ENCODE measurements around the gene ANKRD29. TPM values are rescaled to one million over a fixed set of nuclear protein-coding genes. Genes with fewer than 3 reads are reported as not detected.

Gene ANKRD29
- total RNA-seq, 1 experiment from 2014 or later, result 4.3 TPM

GRCh38 chr18:23585897-23586248 is 76.8 kb downstream of the ANKRD29 start:
- H3F3A ChIP-seq (ENCODE audit: insufficient read depth, low read depth), result peaks cover 17% of the 10 kb centered on the region
- intact Hi-C loops (cut with micrococcal nuclease; ENCODE audit: unreplicated experiment), result loop anchor here (2.0 to 5.0 kb wide), 2 partner anchors 69 to 117 kb away; no protein-coding TSS in a partner anchor
- BruUV-seq (replicated peaks), result no TSS peak
- peaks cover 19% of the 10 kb centered on the region for H3K4me1 ChIP-seq (replicated peaks; ENCODE audit: insufficient read depth)
- H3K27ac ChIP-seq, result peak overlapping the region; percentile 97
- H4K20me1 ChIP-seq (ENCODE audit: insufficient read depth), result no peaks in the 10 kb centered on the region
- H2AFZ ChIP-seq, result peak overlapping the region; percentile 71
- no peaks in the 10 kb centered on the region for H3K9me3 ChIP-seq (ENCODE audit: insufficient read depth, low read depth)
- no peaks in the 10 kb centered on the region for H3K9me2 ChIP-seq (ENCODE audit: insufficient read depth)
- H3K27me3 ChIP-seq (ENCODE audit: insufficient read depth, low read depth), result no peaks in the 10 kb centered on the region
- CTCF ChIA-PET, result no interaction called here
- POLR2A ChIA-PET (ENCODE audit: unreplicated experiment), result interaction anchor here (0.6 to 0.7 kb wide), 2 partner anchors 237 to 494 kb away, joined by 5 to 14 read pairs; no protein-coding TSS in a partner anchor
- TF ChIP-seq, protein P1, sequence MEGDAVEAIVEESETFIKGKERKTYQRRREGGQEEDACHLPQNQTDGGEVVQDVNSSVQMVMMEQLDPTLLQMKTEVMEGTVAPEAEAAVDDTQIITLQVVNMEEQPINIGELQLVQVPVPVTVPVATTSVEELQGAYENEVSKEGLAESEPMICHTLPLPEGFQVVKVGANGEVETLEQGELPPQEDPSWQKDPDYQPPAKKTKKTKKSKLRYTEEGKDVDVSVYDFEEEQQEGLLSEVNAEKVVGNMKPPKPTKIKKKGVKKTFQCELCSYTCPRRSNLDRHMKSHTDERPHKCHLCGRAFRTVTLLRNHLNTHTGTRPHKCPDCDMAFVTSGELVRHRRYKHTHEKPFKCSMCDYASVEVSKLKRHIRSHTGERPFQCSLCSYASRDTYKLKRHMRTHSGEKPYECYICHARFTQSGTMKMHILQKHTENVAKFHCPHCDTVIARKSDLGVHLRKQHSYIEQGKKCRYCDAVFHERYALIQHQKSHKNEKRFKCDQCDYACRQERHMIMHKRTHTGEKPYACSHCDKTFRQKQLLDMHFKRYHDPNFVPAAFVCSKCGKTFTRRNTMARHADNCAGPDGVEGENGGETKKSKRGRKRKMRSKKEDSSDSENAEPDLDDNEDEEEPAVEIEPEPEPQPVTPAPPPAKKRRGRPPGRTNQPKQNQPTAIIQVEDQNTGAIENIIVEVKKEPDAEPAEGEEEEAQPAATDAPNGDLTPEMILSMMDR (conservative IDR thresholded peaks at IDR 0.05), result no peak
- no peak for TF ChIP-seq EZH2 (IDR thresholded peaks at IDR 0.05; ENCODE audit: low read depth)
- peak overlapping the region; percentile 82 for H3K4me3 ChIP-seq
- H3K79me2 ChIP-seq (ENCODE audit: low read depth), result peaks cover 40% of the 10 kb centered on the region
- peak overlapping the region; percentile 77 for H3K4me2 ChIP-seq
- DNase-seq, result no peak
- H3K36me3 ChIP-seq (ENCODE audit: low read depth), result no peaks in the 10 kb centered on the region

DNA sequence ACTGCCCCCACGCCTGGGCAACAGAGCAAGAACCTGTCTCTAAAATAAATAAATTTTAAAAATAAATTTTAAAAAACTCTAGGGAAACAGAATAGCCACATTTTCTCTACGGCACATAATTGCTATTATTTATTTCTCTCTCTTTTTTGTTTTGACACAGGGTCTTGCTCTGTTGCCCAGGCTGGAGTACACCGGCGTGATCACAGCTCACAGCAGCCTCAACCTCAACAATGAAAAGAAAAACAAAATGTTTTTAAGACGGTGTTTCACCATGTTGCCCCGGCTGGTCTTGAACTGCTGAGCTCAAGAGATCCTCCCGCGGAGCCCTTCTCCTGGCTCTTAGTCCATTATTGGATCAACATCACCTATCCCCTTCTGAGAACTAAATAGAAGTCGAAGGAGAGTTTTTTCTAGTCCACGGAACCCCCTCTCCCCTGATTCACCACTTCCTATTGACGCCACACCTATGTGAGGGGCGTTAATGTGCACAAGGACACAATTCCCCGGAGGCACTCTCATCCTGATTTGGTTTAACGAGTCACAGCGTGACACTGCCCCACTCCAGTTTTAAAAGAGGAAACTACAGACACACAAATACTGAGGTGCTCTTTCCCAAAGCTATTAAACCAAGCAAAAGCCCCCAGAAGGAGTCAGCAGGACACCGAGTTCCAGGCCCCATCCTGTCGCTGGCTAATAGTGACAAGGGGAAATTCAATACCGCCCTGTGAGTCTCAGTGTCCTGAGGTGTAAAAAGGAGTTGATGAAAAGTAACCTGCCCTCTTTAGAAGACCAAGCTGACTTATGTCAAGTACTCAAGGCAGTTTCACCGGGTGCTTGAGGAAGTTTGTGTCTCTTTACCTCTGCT is 77.5 kb downstream of the ANKRD29 start:
- Histone ChIP-seq H3K79me2 (ENCODE audit: low read depth) (peaks cover 46% of the 10 kb centered on the region), H3K4me2 (peak overlapping the region; percentile 77), H3K9me2 (ENCODE audit: insufficient read depth) (no peaks in the 10 kb centered on the region), H3K4me3 (peak overlapping the region; percentile 82), H3K9me3 (ENCODE audit: insufficient read depth, low read depth) (no peaks in the 10 kb centered on the region), H3K4me1 (replicated peaks; ENCODE audit: insufficient read depth) (peaks cover 19% of the 10 kb centered on the region), H3K27ac (peak overlapping the region; percentile 97), H4K20me1 (ENCODE audit: insufficient read depth) (no peaks in the 10 kb centered on the region), H3K27me3 (ENCODE audit: insufficient read depth, low read depth) (no peaks in the 10 kb centered on the region), H3K36me3 (ENCODE audit: low read depth) (no peaks in the 10 kb centered on the region), H2AFZ (peak overlapping the region; percentile 71; the same call in 1 of the 2 replicates), H3F3A (ENCODE audit: insufficient read depth, low read depth) (peaks cover 17% of the 10 kb centered on the region)
- DNase-seq, result peak; percentile 35 to 70
- BruUV-seq (replicated peaks), result TSS peak; percentile 91
- CTCF ChIA-PET, result no interaction called here
- intact Hi-C loops (cut with micrococcal nuclease; ENCODE audit: unreplicated experiment), result loop anchor here (5.0 kb wide), 1 partner anchor 68 kb away; no protein-coding TSS in a partner anchor
- TF ChIP-seq, protein P1 (conservative IDR thresholded peaks at IDR 0.05), result no peak
- TF ChIP-seq EZH2 (IDR thresholded peaks at IDR 0.05; ENCODE audit: low read depth), result no peak
- POLR2A ChIA-PET (ENCODE audit: unreplicated experiment), result interaction anchor here (0.6 to 0.7 kb wide), 3 partner anchors 34 to 237 kb away, joined by 3 to 5 read pairs (median 5); no protein-coding TSS in a partner anchor

GRCh38 chr18:23584019-23584983 is 78.4 kb downstream of the ANKRD29 start:
- Histone ChIP-seq H3K9me3 (ENCODE audit: insufficient read depth, low read depth) (no peaks in the 10 kb centered on the region), H3K4me3 (peak overlapping the region; percentile 82; the same call in 1 of the 2 replicates), H3K36me3 (ENCODE audit: low read depth) (no peaks in the 10 kb centered on the region), H3K4me1 (replicated peaks; ENCODE audit: insufficient read depth) (peaks cover 19% of the 10 kb centered on the region), H3F3A (ENCODE audit: insufficient read depth, low read depth) (peaks cover 17% of the 10 kb centered on the region), H3K27me3 (ENCODE audit: insufficient read depth, low read depth) (no peaks in the 10 kb centered on the region), H4K20me1 (ENCODE audit: insufficient read depth) (no peaks in the 10 kb centered on the region), H3K9me2 (ENCODE audit: insufficient read depth) (no peaks in the 10 kb centered on the region), H3K79me2 (ENCODE audit: low read depth) (peaks cover 52% of the 10 kb centered on the region), H3K4me2 (peak overlapping the region; percentile 77), H3K27ac (peak overlapping the region; percentile 97), H2AFZ (no peak overlapping the region)
- intact Hi-C loops (cut with micrococcal nuclease; ENCODE audit: unreplicated experiment), result no loop called here
- ChIA-PET CTCF (no interaction called here), POLR2A (ENCODE audit: unreplicated experiment) (interaction anchor here (0.6 kb wide), 1 partner anchor 33 kb away, joined by 5 read pairs; no protein-coding TSS in a partner anchor)
- no TSS peak for BruUV-seq (replicated peaks)
- no peak for DNase-seq
- TF ChIP-seq, protein P1 (conservative IDR thresholded peaks at IDR 0.05), result no peak
- TF ChIP-seq EZH2 (IDR thresholded peaks at IDR 0.05; ENCODE audit: low read depth), result no peak
